H9 (cell line): ENCODE data around the gene GNE. TPM values are rescaled to one million over a fixed set of nuclear protein-coding genes. Genes with fewer than 3 reads are reported as not detected.
A peak's percentile ranks its signal among the peaks of the same experiment; 100 is the strongest.

Experiments used
- DNase-seq: peaks from one replicate; pipeline ENCODE4 v3.0.0-alpha.2; 2017
- H2AFZ ChIP-seq: one replicate; pipeline ENCODE4 v1.6.1; 2013; ENCODE audit warnings: mild to moderate bottlenecking, low read length, control low read depth, moderate library complexity
- H2AK5ac ChIP-seq: 2 replicates; pipeline ENCODE4 v1.6.1; 2013; ENCODE audit warnings: low read length, control low read depth, mixed read lengths; ENCODE audit not compliant: insufficient read length
- H2BK120ac ChIP-seq: one replicate; pipeline ENCODE4 v1.6.1; 2013; ENCODE audit warnings: low read depth, mild to moderate bottlenecking, low read length, control low read depth, inconsistent platforms; ENCODE audit not compliant: poor library complexity, severe bottlenecking
- H2BK12ac ChIP-seq: 2 replicates; pipeline ENCODE4 v1.6.1; 2013; ENCODE audit warnings: low read length, control low read depth, mixed read lengths, low read depth; ENCODE audit not compliant: insufficient read length
- H2BK15ac ChIP-seq: 2 replicates; pipeline ENCODE4 v1.6.1; 2013; ENCODE audit warnings: low read depth, low read length, control low read depth
- H2BK20ac ChIP-seq: one replicate; pipeline ENCODE4 v1.6.1; 2013; ENCODE audit warnings: low read depth, mild to moderate bottlenecking, low read length, control low read depth, inconsistent platforms; ENCODE audit not compliant: poor library complexity, severe bottlenecking
- H2BK5ac ChIP-seq: 2 replicates; pipeline ENCODE4 v1.6.1; 2013; ENCODE audit warnings: low read length, control low read depth, mixed read lengths; ENCODE audit not compliant: insufficient read length
- H3K14ac ChIP-seq: 2 replicates; pipeline ENCODE4 v1.6.1; 2013; ENCODE audit warnings: low read length, control low read depth; ENCODE audit not compliant: insufficient read depth
- H3K18ac ChIP-seq: 2 replicates; pipeline ENCODE4 v1.6.1; 2013; ENCODE audit warnings: low read depth, mild to moderate bottlenecking, mixed read lengths, low read length, control low read depth; ENCODE audit not compliant: insufficient read length
- H3K23ac ChIP-seq: 2 replicates; pipeline ENCODE4 v1.6.1; 2013; ENCODE audit warnings: low read length, control low read depth, mixed read lengths, low read depth; ENCODE audit not compliant: insufficient read length
- H3K23me2 ChIP-seq: 2 replicates; pipeline ENCODE4 v1.6.1; 2013; ENCODE audit warnings: low read depth, mild to moderate bottlenecking, mixed read lengths, low read length, control low read depth; ENCODE audit not compliant: insufficient read length, poor library complexity, severe bottlenecking
- H3K27ac ChIP-seq: 2 replicates; pipeline ENCODE4 v1.5.1; 2013; ENCODE audit warnings: low read length, control low read depth, mixed read lengths, low read depth; ENCODE audit not compliant: insufficient read length
- H3K27me3 ChIP-seq: 2 replicates; pipeline ENCODE4 v1.6.1; 2013; ENCODE audit warnings: low read length, control low read depth, inconsistent platforms; ENCODE audit not compliant: insufficient read depth
- H3K4ac ChIP-seq: 2 replicates; pipeline ENCODE4 v1.6.1; 2013; ENCODE audit warnings: low read depth, mild to moderate bottlenecking, control low read depth, inconsistent platforms, low read length, moderate library complexity
- H3K4me1 ChIP-seq: 2 replicates; pipeline ENCODE4 v1.6.1; 2013; ENCODE audit warnings: low read length, control low read depth, inconsistent platforms; ENCODE audit not compliant: insufficient read depth
- H3K4me2 ChIP-seq: 2 replicates; pipeline ENCODE4 v1.6.1; 2013; ENCODE audit warnings: low read length, control low read depth, mixed read lengths; ENCODE audit not compliant: insufficient read length, insufficient read depth
- H3K56ac ChIP-seq: 2 replicates; pipeline ENCODE4 v1.6.1; 2013; ENCODE audit warnings: low read depth, mild to moderate bottlenecking, mixed read lengths, low read length, control low read depth; ENCODE audit not compliant: insufficient read length
- H3K79me1 ChIP-seq: 2 replicates; pipeline ENCODE4 v1.6.1; 2013; ENCODE audit warnings: low read depth, mild to moderate bottlenecking, moderate library complexity, low read length, control low read depth, inconsistent platforms; ENCODE audit not compliant: insufficient read depth, poor library complexity, severe bottlenecking
- H3K79me2 ChIP-seq: 2 replicates; pipeline ENCODE4 v1.6.1; 2013; ENCODE audit warnings: low read length, control low read depth, inconsistent platforms; ENCODE audit not compliant: insufficient read depth
- H3K9ac ChIP-seq: 2 replicates; pipeline ENCODE4 v1.6.1; 2013; ENCODE audit warnings: low read length, control low read depth, mixed read lengths; ENCODE audit not compliant: insufficient read length; ENCODE audit errors: extremely low read depth
- H3K9me3 ChIP-seq: one replicate; pipeline ENCODE4 v1.6.1; 2013; ENCODE audit warnings: low read depth, low read length, inconsistent platforms; ENCODE audit not compliant: control insufficient read depth
- H3T11ph ChIP-seq: one replicate; pipeline ENCODE4 v1.6.1; 2013; ENCODE audit warnings: mild to moderate bottlenecking, low read length, control low read depth, inconsistent platforms
- H4K20me1 ChIP-seq: one replicate; pipeline ENCODE4 v1.6.1; 2013; ENCODE audit not compliant: control insufficient read depth, insufficient read length, insufficient read depth
- H4K5ac ChIP-seq: 2 replicates; pipeline ENCODE4 v1.6.1; 2013; ENCODE audit warnings: low read depth, mild to moderate bottlenecking, mixed read lengths, low read length, control low read depth; ENCODE audit not compliant: insufficient read length
- H4K8ac ChIP-seq: replicated peaks from 2 replicates; pipeline ENCODE4 v1.6.1; 2013; ENCODE audit warnings: low read length, control low read depth, mixed read lengths, low read depth; ENCODE audit not compliant: insufficient read length
- H4K91ac ChIP-seq: 2 replicates; pipeline ENCODE4 v1.6.1; 2013; ENCODE audit warnings: low read depth, mild to moderate bottlenecking, moderate library complexity, mixed read lengths, low read length, control low read depth; ENCODE audit not compliant: insufficient read length
- H3K27ac Mint-ChIP-seq, 3 experiments: 2 replicates in 2 of 3; 3 replicates in 1 of 3; pipeline ENCODE4 v1.8.0; 2020 to 2021; ENCODE audit warnings: mixed read lengths in 3 of 3, mild to moderate bottlenecking in 1 of 3, moderate library complexity in 1 of 3
- H3K27me3 Mint-ChIP-seq: 2 replicates; pipeline ENCODE4 v1.8.0; 2021; ENCODE audit warnings: low read depth, mild to moderate bottlenecking, moderate library complexity, mixed read lengths
- H3K36me3 Mint-ChIP-seq, 3 experiments: 2 replicates in 2 of 3; 3 replicates in 1 of 3; pipeline ENCODE4 v1.8.0; 2020 to 2021; ENCODE audit warnings: low read depth in 3 of 3, mixed read lengths in 3 of 3; ENCODE audit not compliant: insufficient read depth in 1 of 3
- H3K4me1 Mint-ChIP-seq, 2 experiments: 2 replicates each; pipeline ENCODE4 v1.8.0; 2020; ENCODE audit warnings: mixed read lengths in 2 of 2
- H3K4me3 Mint-ChIP-seq, 2 experiments: 2 replicates in 1 of 2; 3 replicates in 1 of 2; pipeline ENCODE4 v1.8.0; 2020 to 2021; ENCODE audit warnings: mild to moderate bottlenecking in 2 of 2, mixed read lengths in 2 of 2, moderate library complexity in 1 of 2
- H3K9me3 Mint-ChIP-seq, 2 experiments: 2 replicates in 1 of 2; 3 replicates in 1 of 2; pipeline ENCODE4 v1.8.0; 2020; ENCODE audit warnings: mild to moderate bottlenecking in 2 of 2, mixed read lengths in 2 of 2, moderate library complexity in 1 of 2
- WGBS: extraction: QIAGEN DNeasy Blood & Tissue Kit; methylation state at CpG from one replicate; pipeline ENCODE4 v1.1.7; 2013; ENCODE audit warnings: missing lambda C conversion rate, low lambda C conversion rate, mixed read lengths; ENCODE audit not compliant: insufficient read length; ENCODE audit errors: extremely low coverage; 5-methylcytosine and 5-hydroxymethylcytosine counted together
- total RNA-seq: library from RNA; stranded (reverse); gene quantifications from 2 replicates; pipeline ENCODE4 v1.2.1, GENCODE V29; 2021
- TF ChIP-seq, protein P1 (sequence below): fragments of 200-600 bp; sonication (generic); conservative IDR thresholded peaks from 3 replicates; pipeline ENCODE4 v1.8.0; 2021; ENCODE audit warnings: antibody characterized with exemption, mild to moderate bottlenecking

GNE gene
- total RNA-seq, 1 experiment from 2014 or later, result 6.3 TPM

DNA sequence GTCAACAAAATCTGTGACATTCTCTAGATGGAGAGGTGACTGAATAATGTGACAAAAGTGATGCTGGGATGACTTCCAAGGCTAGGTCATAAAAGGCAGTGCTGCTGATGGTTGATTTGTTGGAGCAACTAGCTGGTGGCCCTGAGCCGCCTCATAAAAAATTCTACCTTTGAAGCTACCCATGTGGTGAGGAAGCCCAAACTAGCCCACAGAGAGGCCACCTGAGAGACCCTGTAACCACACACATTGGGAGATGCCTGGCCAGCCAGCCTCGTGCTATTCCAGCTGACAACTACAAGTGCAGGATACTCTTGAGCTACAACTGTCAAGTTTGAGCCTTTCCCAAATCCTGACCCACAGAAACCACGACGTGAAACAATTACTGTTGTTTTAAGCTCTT is 44.9 kb downstream of the GNE start:
- Histone ChIP-seq H4K91ac (no peak overlapping the region), H3K23me2 (no peaks in the 10 kb centered on the region), H3K23ac (no peak overlapping the region), H2BK120ac (no peak overlapping the region), H4K8ac (no peak overlapping the region), H2AK5ac (no peak overlapping the region), H2BK15ac (no peak overlapping the region), H2AFZ (no peak overlapping the region), H3K4me1 (no peaks in the 10 kb centered on the region), H3K14ac (no peak overlapping the region), H3K9ac (no peak overlapping the region), H3K18ac (no peak overlapping the region), H3K56ac (no peak overlapping the region), H2BK5ac (no peak overlapping the region), H3K4ac (no peak overlapping the region), H3K27me3 (no peaks in the 10 kb centered on the region), H3K79me1 (no peaks in the 10 kb centered on the region), H2BK12ac (no peak overlapping the region), H3K27ac (no peak overlapping the region), H3T11ph (no peak overlapping the region), H4K20me1 (peaks cover 2% of the 10 kb centered on the region), H3K79me2 (peaks cover 8% of the 10 kb centered on the region; the same call in 1 of the 2 replicates), H3K9me3 (no peaks in the 10 kb centered on the region), H2BK20ac (no peak overlapping the region), H3K4me2 (no peak overlapping the region), H4K5ac (no peak overlapping the region)
- DNase-seq, result no peak
- WGBS, result no CpG with 5 or more reads among the region's 4 CpGs
- Mint-ChIP-seq H3K4me1 (no peaks in the 10 kb centered on the region), H3K36me3 (peaks cover 35 to 77% (median 50%) of the 10 kb centered on the region in 3 experiments; a peak in 6 of 7 replicates), H3K27me3 (no peaks in the 10 kb centered on the region), H3K9me3 (no peaks in the 10 kb centered on the region), H3K4me3 (no peak overlapping the region), H3K27ac (peak overlapping the region in 1 of 3 experiments; percentile 85; a peak in 3 of 7 replicates)
- TF ChIP-seq, protein P1, sequence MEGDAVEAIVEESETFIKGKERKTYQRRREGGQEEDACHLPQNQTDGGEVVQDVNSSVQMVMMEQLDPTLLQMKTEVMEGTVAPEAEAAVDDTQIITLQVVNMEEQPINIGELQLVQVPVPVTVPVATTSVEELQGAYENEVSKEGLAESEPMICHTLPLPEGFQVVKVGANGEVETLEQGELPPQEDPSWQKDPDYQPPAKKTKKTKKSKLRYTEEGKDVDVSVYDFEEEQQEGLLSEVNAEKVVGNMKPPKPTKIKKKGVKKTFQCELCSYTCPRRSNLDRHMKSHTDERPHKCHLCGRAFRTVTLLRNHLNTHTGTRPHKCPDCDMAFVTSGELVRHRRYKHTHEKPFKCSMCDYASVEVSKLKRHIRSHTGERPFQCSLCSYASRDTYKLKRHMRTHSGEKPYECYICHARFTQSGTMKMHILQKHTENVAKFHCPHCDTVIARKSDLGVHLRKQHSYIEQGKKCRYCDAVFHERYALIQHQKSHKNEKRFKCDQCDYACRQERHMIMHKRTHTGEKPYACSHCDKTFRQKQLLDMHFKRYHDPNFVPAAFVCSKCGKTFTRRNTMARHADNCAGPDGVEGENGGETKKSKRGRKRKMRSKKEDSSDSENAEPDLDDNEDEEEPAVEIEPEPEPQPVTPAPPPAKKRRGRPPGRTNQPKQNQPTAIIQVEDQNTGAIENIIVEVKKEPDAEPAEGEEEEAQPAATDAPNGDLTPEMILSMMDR, result no peak
